Brain microvascular endothelial cell (primary cell): ENCODE results near the gene DLL4.

Source experiments
- DNase-seq: peaks from one replicate; pipeline ENCODE4 v3.0.0-alpha.2; 2020
- H3K27ac ChIP-seq: fragments of 250-450 bp; sonication (Bioruptor Pico); 2 replicates; pipeline ENCODE4 v1.5.1; 2020; ENCODE audit warnings: mild to moderate bottlenecking, moderate library complexity
- H3K27me3 ChIP-seq: fragments of 250-450 bp; sonication (Bioruptor Pico); replicated peaks from 2 replicates; pipeline ENCODE4 v1.5.1; 2020; ENCODE audit warnings: mild to moderate bottlenecking
- H3K36me3 ChIP-seq: fragments of 250-450 bp; sonication (Bioruptor Pico); replicated peaks from 2 replicates; pipeline ENCODE4 v1.5.1; 2020; ENCODE audit warnings: mild to moderate bottlenecking
- H3K4me3 ChIP-seq: 2 replicates; pipeline ENCODE4 v1.5.1; 2011; ENCODE audit warnings: low read depth, mild to moderate bottlenecking, control low read depth, low read length, moderate library complexity
- CTCF ChIP-seq: IDR thresholded peaks from 2 replicates; pipeline ENCODE4 v1.5.1; 2011; ENCODE audit warnings: low read depth, mild to moderate bottlenecking, moderate library complexity, low read length, control low read depth, inconsistent platforms; ENCODE audit errors: missing control alignments
- in situ Hi-C: cut with HindIII; loops from 2 replicates; pipeline ENCODE4 v1.10.0; 2017; ENCODE audit warnings: low sequenced_read_pairs, low pct_ligation_motif_present

DLL4 gene

GRCh38 chr15:40904552-40905201, 24.5 kb upstream of the DLL4 start:
- Histone ChIP-seq H3K27ac (no peak overlapping the region), H3K4me3 (no peak overlapping the region), H3K27me3 (no peaks in the 10 kb centered on the region), H3K36me3 (peaks cover 34% of the 10 kb centered on the region)
- no peak for TF ChIP-seq CTCF
- in situ Hi-C loops: loop anchor here (25.0 kb wide), 1 partner anchor 108 kb away; no protein-coding TSS in a partner anchor
- DNase-seq: no peak

DNA sequence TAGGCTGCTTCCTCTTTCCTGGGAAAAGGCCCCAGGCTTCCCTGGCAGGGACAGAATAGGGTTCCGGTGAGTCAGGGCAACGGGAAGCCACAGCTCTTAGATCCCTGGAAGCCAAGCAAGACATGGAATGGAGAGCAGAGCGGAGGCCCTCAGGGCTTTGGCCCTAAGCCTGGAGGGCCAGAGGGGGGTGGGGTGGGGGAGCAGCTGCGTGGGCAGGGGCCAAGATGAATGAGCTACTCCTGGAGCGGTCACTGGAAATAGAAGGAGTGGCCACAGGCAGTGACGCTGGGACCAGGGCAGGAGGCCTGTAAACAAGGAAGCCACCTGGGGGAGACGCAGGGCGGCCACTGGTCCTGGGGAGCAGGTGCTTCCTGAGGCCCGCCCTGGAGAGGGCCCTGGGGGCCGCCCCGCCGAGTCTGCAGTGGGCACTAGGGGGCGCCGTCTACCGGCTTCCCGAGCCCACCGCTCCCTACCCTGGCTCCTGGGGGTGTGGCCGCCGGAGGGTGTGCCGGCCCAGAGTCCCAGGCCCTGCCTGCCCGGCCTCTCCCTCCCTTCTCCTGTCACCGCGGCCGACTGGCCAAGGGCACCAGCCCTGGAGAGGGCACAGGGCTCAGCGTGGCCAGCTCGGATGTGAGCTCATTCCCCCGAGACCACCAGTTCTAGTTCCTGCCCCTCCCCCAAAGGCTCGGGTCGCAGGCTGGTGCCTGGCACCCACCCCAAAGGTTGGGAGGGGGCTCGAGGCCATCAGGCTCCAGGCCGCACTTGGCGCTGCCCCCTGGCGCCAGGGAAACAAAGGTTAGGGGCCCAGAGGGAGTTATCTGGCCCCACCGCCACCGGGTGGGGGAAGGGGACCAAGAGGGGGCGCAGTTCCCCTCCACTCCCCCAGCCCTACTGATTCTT, 22.8 kb upstream of the DLL4 start:
- Histone ChIP-seq H3K4me3 (peak overlapping the region; percentile 46), H3K27ac (peak overlapping the region; percentile 3), H3K36me3 (peaks cover 20% of the 10 kb centered on the region), H3K27me3 (no peaks in the 10 kb centered on the region)
- peak; percentile 62 for DNase-seq
- in situ Hi-C loops: loop anchor here (25.0 kb wide), 1 partner anchor 106 kb away; no protein-coding TSS in a partner anchor
- TF ChIP-seq CTCF: peak; percentile 78

DNA sequence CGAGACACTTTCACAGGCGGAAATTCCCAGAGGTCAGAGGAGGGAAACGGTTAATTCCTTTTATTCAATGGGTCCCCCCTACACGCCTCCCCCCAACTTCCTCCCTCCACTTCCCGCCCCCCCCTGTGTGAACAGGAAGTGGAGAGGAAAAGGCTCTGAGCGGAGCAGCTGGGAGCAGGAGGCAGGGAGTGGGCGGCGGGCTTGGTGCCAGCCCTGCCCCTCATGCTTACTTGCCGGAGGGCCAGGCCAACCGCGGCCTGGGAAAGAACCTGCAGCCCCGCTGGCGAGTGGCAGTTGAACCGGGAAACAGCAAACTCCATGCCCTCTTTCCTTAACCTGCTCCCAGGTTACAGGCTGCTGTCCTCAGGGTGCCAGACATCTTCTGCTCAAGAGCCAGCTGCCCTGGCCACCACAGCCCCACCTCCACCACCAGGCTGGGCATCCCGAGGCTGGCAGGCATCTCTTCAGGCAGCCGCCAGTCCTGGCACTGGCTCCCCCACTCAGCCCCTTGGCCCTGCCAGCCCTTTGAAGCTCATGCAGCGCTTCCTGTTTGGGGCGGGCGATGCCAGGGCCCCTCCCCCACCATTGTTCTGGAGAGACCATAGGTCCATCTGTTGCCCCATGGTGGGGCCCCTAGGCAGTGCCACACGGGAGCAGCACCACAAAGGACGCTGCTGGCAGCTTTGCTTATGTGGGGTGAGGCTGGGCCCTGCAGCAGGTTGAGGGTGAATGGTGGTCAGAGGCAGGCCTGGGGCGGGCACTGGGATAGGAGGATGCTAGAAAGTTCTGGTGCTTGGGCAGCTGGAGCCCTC, 21.9 kb upstream of the DLL4 start:
- H3K27ac ChIP-seq: no peak overlapping the region
- TF ChIP-seq CTCF: no peak
- no peak for DNase-seq
- H3K27me3 ChIP-seq: no peaks in the 10 kb centered on the region
- peak overlapping the region; percentile 46 for H3K4me3 ChIP-seq
- H3K36me3 ChIP-seq: peaks cover 17% of the 10 kb centered on the region
- in situ Hi-C loops: loop anchor here (25.0 kb wide), 1 partner anchor 105 kb away; no protein-coding TSS in a partner anchor

GRCh38 chr15:40908095-40908494, 21.0 kb upstream of the DLL4 start:
- H3K27ac ChIP-seq: no peak overlapping the region

More at GRCh38 chr15:40908095-40908494, 21.0 kb upstream of the DLL4 start:
- in situ Hi-C loops: loop anchor here (25.0 kb wide), 1 partner anchor 104 kb away; no protein-coding TSS in a partner anchor
- Histone ChIP-seq H3K36me3 (peaks cover 8% of the 10 kb centered on the region), H3K27me3 (no peaks in the 10 kb centered on the region), H3K4me3 (no peak overlapping the region)
- TF ChIP-seq CTCF: no peak
- DNase-seq: no peak
